ENCODE data around the gene CRACR2A. TPM values are rescaled to one million over a fixed set of nuclear protein-coding genes. Genes with fewer than 3 reads are reported as not detected.

Gene CRACR2A
- total RNA-seq, 1 experiment from 2014 or later, result 0.92 TPM

DNA sequence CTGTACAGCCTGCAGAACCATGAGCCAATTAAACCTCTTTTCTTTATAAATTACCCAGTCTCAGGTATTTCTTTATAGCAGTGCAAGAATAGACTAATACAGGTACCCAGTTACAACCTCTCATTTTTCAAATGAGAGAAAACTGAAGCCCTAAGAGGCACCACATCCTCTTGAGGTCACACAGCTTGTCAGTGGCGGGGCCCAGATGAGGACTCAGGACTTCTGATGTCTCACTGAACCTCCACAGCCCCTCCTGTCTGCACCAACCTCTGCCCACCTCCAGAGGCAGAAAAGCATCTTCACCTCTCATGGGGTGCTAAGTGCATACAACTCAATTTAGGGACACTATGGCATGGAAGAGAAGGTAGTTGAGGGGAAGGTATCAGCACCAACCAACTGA, 120.7 kb downstream of the CRACR2A start:
- TF ChIP-seq SIN3A (IDR thresholded peaks at IDR 0.05; ENCODE audit: borderline replicate concordance, insufficient read depth, low read depth, low read length) (no peak), TCF7L2 (IDR thresholded peaks at IDR 0.05; ENCODE audit: low read depth, low read length) (no peak), POLR2AphosphoS5 (IDR thresholded peaks at IDR 0.05; ENCODE audit: low read depth, low read length) (no peak)
- TF ChIP-seq, protein P1, sequence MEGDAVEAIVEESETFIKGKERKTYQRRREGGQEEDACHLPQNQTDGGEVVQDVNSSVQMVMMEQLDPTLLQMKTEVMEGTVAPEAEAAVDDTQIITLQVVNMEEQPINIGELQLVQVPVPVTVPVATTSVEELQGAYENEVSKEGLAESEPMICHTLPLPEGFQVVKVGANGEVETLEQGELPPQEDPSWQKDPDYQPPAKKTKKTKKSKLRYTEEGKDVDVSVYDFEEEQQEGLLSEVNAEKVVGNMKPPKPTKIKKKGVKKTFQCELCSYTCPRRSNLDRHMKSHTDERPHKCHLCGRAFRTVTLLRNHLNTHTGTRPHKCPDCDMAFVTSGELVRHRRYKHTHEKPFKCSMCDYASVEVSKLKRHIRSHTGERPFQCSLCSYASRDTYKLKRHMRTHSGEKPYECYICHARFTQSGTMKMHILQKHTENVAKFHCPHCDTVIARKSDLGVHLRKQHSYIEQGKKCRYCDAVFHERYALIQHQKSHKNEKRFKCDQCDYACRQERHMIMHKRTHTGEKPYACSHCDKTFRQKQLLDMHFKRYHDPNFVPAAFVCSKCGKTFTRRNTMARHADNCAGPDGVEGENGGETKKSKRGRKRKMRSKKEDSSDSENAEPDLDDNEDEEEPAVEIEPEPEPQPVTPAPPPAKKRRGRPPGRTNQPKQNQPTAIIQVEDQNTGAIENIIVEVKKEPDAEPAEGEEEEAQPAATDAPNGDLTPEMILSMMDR (IDR thresholded peaks at IDR 0.05), result no peak
- TF ChIP-seq, protein P2, sequence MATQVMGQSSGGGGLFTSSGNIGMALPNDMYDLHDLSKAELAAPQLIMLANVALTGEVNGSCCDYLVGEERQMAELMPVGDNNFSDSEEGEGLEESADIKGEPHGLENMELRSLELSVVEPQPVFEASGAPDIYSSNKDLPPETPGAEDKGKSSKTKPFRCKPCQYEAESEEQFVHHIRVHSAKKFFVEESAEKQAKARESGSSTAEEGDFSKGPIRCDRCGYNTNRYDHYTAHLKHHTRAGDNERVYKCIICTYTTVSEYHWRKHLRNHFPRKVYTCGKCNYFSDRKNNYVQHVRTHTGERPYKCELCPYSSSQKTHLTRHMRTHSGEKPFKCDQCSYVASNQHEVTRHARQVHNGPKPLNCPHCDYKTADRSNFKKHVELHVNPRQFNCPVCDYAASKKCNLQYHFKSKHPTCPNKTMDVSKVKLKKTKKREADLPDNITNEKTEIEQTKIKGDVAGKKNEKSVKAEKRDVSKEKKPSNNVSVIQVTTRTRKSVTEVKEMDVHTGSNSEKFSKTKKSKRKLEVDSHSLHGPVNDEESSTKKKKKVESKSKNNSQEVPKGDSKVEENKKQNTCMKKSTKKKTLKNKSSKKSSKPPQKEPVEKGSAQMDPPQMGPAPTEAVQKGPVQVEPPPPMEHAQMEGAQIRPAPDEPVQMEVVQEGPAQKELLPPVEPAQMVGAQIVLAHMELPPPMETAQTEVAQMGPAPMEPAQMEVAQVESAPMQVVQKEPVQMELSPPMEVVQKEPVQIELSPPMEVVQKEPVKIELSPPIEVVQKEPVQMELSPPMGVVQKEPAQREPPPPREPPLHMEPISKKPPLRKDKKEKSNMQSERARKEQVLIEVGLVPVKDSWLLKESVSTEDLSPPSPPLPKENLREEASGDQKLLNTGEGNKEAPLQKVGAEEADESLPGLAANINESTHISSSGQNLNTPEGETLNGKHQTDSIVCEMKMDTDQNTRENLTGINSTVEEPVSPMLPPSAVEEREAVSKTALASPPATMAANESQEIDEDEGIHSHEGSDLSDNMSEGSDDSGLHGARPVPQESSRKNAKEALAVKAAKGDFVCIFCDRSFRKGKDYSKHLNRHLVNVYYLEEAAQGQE (IDR thresholded peaks at IDR 0.05; ENCODE audit: insufficient read depth in 1 of 2, low read depth in 2 of 2, low read length in 1 of 2), result no peak
- in situ Hi-C loops (cut with HindIII; ENCODE audit: low pct_unique_long_range_greater_than_20kb, low sequenced_read_pairs), result no loop called here
- H3K27ac ChIP-seq (ENCODE audit: low read length), result no peak overlapping the region
- H3K9me3 ChIP-seq (ENCODE audit: control insufficient read depth, insufficient read depth, low read depth, low read length), result no peaks in the 10 kb centered on the region
- intact Hi-C loops (cut with micrococcal nuclease; ENCODE audit: unreplicated experiment), result no loop called here
- H3K27me3 ChIP-seq (ENCODE audit: control insufficient read depth, insufficient read depth, low read length), result no peaks in the 10 kb centered on the region
- DNase-seq (ENCODE audit: low read depth, low spot score) (no peak), ATAC-seq (no peak)
- CTCF ChIA-PET, result no interaction called here
- POLR2A ChIA-PET, result no interaction called here
- no peaks in the 10 kb centered on the region for H3K36me3 ChIP-seq (ENCODE audit: control insufficient read depth, insufficient read depth, low read length)
- H3K4me3 ChIP-seq (ENCODE audit: low read depth in 2 of 2, low read length in 2 of 2), result no peak overlapping the region
- no TSS peak for BruUV-seq (replicated peaks)
- H3K4me1 ChIP-seq (ENCODE audit: control insufficient read depth, insufficient read depth, low read length), result no peaks in the 10 kb centered on the region

DNA sequence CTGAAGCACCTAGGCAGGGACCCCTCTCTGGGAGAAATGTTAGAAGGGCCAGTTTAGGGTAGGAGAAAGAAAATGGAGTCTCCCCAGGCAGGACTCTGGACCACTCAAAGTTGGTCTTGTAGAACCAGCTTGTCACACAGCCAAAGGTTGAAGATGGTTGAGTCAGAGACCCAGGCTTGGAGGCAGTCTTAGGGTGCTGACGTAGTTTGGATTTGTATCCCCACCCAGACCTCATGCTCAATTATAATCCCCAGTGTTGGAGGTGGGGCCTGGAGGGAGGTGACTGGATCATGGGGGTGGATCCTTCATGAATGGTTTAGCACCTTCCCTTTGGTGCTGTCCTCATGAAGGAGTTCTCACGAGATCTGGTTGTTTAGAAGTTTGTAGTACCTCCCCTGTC, 121.2 kb downstream of the CRACR2A start:
- DNase-seq (ENCODE audit: low read depth, low spot score), result no peak
- CTCF ChIA-PET, result no interaction called here
- Histone ChIP-seq H3K27me3 (ENCODE audit: control insufficient read depth, insufficient read depth, low read length) (no peaks in the 10 kb centered on the region), H3K9me3 (ENCODE audit: control insufficient read depth, insufficient read depth, low read depth, low read length) (no peaks in the 10 kb centered on the region), H3K4me3 (ENCODE audit: low read depth in 2 of 2, low read length in 2 of 2) (no peak overlapping the region), H3K4me1 (ENCODE audit: control insufficient read depth, insufficient read depth, low read length) (no peaks in the 10 kb centered on the region), H3K36me3 (ENCODE audit: control insufficient read depth, insufficient read depth, low read length) (no peaks in the 10 kb centered on the region), H3K27ac (ENCODE audit: low read length) (no peak overlapping the region)
- POLR2A ChIA-PET, result no interaction called here
- no TSS peak for BruUV-seq (replicated peaks)
- in situ Hi-C loops (cut with HindIII; ENCODE audit: low pct_unique_long_range_greater_than_20kb, low sequenced_read_pairs) (no loop called here), intact Hi-C loops (cut with micrococcal nuclease; ENCODE audit: unreplicated experiment) (no loop called here)
- TF ChIP-seq POLR2AphosphoS5 (IDR thresholded peaks at IDR 0.05; ENCODE audit: low read depth, low read length) (no peak), TCF7L2 (IDR thresholded peaks at IDR 0.05; ENCODE audit: low read depth, low read length) (no peak), SIN3A (IDR thresholded peaks at IDR 0.05; ENCODE audit: borderline replicate concordance, insufficient read depth, low read depth, low read length) (no peak)
- TF ChIP-seq, protein P1 (IDR thresholded peaks at IDR 0.05), result no peak
- TF ChIP-seq, protein P2 (IDR thresholded peaks at IDR 0.05; ENCODE audit: insufficient read depth in 1 of 2, low read depth in 2 of 2, low read length in 1 of 2), result no peak
- no peak for ATAC-seq

Data from Panc1 (cell line).